Osteocyte (in vitro differentiated cells): ENCODE measurements around the gene NCAPG. TPM values are rescaled to one million over a fixed set of nuclear protein-coding genes. Genes with fewer than 3 reads are reported as not detected.
A peak's percentile ranks its signal among the peaks of the same experiment; 100 is the strongest.

Experiments used
- DNase-seq: peaks from one replicate; pipeline ENCODE4 v3.0.0; 2021; ENCODE audit warnings: mixed read lengths; ENCODE audit not compliant: unreplicated experiment; ENCODE audit errors: extremely low spot score
- H3K27ac Mint-ChIP-seq: one replicate; pipeline ENCODE4 v1.8.0; 2021; ENCODE audit warnings: mild to moderate bottlenecking, mixed read lengths; ENCODE audit not compliant: unreplicated experiment
- H3K27me3 Mint-ChIP-seq: one replicate; pipeline ENCODE4 v1.8.0; 2021; ENCODE audit warnings: mixed read lengths; ENCODE audit not compliant: unreplicated experiment
- H3K36me3 Mint-ChIP-seq: one replicate; pipeline ENCODE4 v1.8.0; 2021; ENCODE audit warnings: mixed read lengths; ENCODE audit not compliant: unreplicated experiment
- H3K4me1 Mint-ChIP-seq: one replicate; pipeline ENCODE4 v1.8.0; 2021; ENCODE audit warnings: mixed read lengths; ENCODE audit not compliant: unreplicated experiment
- H3K4me3 Mint-ChIP-seq: one replicate; pipeline ENCODE4 v1.8.0; 2021; ENCODE audit warnings: mild to moderate bottlenecking, moderate library complexity, mixed read lengths; ENCODE audit not compliant: unreplicated experiment
- H3K9me3 Mint-ChIP-seq: one replicate; pipeline ENCODE4 v1.8.0; 2021; ENCODE audit warnings: mixed read lengths; ENCODE audit not compliant: unreplicated experiment
- total RNA-seq: library from RNA; stranded (reverse); gene quantifications from 2 replicates; pipeline ENCODE4 v1.2.1, GENCODE V29; 2021
- TF ChIP-seq, protein P1 (sequence below): fragments of 200-600 bp; sonication (generic); IDR thresholded peaks from 2 replicates; pipeline ENCODE4 v1.5.0; 2021; ENCODE audit warnings: antibody characterized with exemption, mild to moderate bottlenecking, moderate library complexity

The NCAPG gene
- total RNA-seq, 1 donor from 2014 or later, result 9.6 TPM

GRCh38 chr4:17781300-17782287 is 29.2 kb upstream of the NCAPG start, which contains the start of gene FAM184B:
TSS of gene FAM184B (minus strand) at chr4:17781621. CDS start at chr4:17781299, 322 bp downstream.
- no peak within 1 kb of the TSS for H3K27ac Mint-ChIP-seq
- peaks cover 14% of the 10 kb centered on the region for H3K4me1 Mint-ChIP-seq
- H3K4me3 Mint-ChIP-seq, result peak within 1 kb of the TSS; percentile 68
- peaks cover 43% of the 10 kb centered on the region for H3K27me3 Mint-ChIP-seq
- no peaks in the 10 kb centered on the region for H3K36me3 Mint-ChIP-seq
- DNase-seq, result no peak
- TF ChIP-seq, protein P1, sequence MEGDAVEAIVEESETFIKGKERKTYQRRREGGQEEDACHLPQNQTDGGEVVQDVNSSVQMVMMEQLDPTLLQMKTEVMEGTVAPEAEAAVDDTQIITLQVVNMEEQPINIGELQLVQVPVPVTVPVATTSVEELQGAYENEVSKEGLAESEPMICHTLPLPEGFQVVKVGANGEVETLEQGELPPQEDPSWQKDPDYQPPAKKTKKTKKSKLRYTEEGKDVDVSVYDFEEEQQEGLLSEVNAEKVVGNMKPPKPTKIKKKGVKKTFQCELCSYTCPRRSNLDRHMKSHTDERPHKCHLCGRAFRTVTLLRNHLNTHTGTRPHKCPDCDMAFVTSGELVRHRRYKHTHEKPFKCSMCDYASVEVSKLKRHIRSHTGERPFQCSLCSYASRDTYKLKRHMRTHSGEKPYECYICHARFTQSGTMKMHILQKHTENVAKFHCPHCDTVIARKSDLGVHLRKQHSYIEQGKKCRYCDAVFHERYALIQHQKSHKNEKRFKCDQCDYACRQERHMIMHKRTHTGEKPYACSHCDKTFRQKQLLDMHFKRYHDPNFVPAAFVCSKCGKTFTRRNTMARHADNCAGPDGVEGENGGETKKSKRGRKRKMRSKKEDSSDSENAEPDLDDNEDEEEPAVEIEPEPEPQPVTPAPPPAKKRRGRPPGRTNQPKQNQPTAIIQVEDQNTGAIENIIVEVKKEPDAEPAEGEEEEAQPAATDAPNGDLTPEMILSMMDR, result no peak
- H3K9me3 Mint-ChIP-seq, result no peaks in the 10 kb centered on the region

GRCh38 chr4:17785858-17786257 is 24.9 kb upstream of the NCAPG start:
- Mint-ChIP-seq H3K27me3 (peaks cover 9% of the 10 kb centered on the region), H3K4me1 (peaks cover 10% of the 10 kb centered on the region), H3K4me3 (no peak overlapping the region), H3K27ac (no peak overlapping the region), H3K36me3 (peaks cover 7% of the 10 kb centered on the region), H3K9me3 (no peaks in the 10 kb centered on the region)
- DNase-seq, result no peak
- TF ChIP-seq, protein P1, result no peak

DNA sequence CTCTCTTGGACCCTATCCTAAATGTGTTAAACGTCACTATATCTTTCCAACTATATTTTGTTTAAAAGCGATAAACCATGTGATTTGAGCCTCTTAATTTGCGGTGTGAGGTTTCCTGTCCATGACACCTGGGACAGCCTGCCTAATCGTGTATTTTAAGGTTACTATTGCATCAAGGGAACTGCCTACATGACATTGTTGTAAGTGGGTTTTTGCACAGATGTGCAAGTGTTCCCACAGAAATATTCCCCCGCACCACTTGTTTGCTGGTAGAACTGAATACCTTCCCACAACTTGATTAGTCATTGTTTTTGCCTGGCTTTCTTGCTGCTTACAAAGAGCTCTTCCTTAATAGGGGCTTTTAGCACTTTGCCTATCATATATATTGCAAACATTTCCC is 24.2 kb upstream of the NCAPG start:
- Mint-ChIP-seq H3K27me3 (peaks cover 9% of the 10 kb centered on the region), H3K9me3 (no peaks in the 10 kb centered on the region), H3K36me3 (peaks cover 13% of the 10 kb centered on the region), H3K27ac (no peak overlapping the region), H3K4me3 (no peak overlapping the region), H3K4me1 (peaks cover 8% of the 10 kb centered on the region)
- no peak for DNase-seq
- TF ChIP-seq, protein P1, result no peak

- Mint-ChIP-seq H3K36me3 (peaks cover 17% of the 10 kb centered on the region), H3K27me3 (peaks cover 1% of the 10 kb centered on the region), H3K9me3 (no peaks in the 10 kb centered on the region), H3K27ac (no peak overlapping the region), H3K4me3 (no peak overlapping the region), H3K4me1 (peaks cover under 1% of the 10 kb centered on the region)
- DNase-seq, result no peak
- TF ChIP-seq, protein P1, result no peak
These were observed 23.5 kb upstream of the NCAPG start for GRCh38 chr4:17787315-17787714.

DNA sequence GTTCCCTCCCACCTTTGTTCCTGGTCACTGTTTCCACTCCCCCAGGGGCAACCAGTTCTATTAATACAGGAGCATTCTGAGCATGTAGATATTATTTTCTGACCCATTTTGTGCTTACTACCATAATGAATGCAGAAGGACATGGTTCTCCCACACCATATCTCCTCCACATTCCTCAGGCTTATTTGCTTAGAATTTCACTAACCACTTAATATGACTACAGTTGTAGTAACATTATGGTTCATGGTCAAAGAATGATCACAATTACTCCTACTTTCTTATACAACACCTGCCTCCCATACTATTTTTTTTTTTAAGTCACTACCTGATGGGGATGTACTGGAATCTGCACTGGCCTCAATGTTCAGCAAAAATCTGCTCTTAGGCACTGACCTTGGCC is 21.8 kb upstream of the NCAPG start:
- DNase-seq, result no peak
- H3K4me1 Mint-ChIP-seq, result no peaks in the 10 kb centered on the region
- peaks cover 17% of the 10 kb centered on the region for H3K36me3 Mint-ChIP-seq
- TF ChIP-seq, protein P1, result no peak
- H3K9me3 Mint-ChIP-seq, result no peaks in the 10 kb centered on the region
- no peak overlapping the region for H3K4me3 Mint-ChIP-seq
- no peaks in the 10 kb centered on the region for H3K27me3 Mint-ChIP-seq
- no peak overlapping the region for H3K27ac Mint-ChIP-seq
